H1 (cell line): Measurements from ENCODE around the gene WDR1.

ENCODE experiments used
- CREB1 ChIP-seq: IDR thresholded peaks from 2 replicates; pipeline ENCODE4 v1.6.1; 2012; ENCODE audit warnings: inconsistent platforms
- GABPA ChIP-seq: IDR thresholded peaks from 2 replicates; pipeline ENCODE4 v1.6.1; 2011; ENCODE audit warnings: mild to moderate bottlenecking, low read length, moderate library complexity, borderline replicate concordance; ENCODE audit not compliant: insufficient read depth
- JUN ChIP-seq: IDR thresholded peaks from 2 replicates; pipeline ENCODE4 v1.6.1; 2011; ENCODE audit warnings: low read depth, mild to moderate bottlenecking, improper control_type of control experiment, low read length
- KDM4A ChIP-seq: IDR thresholded peaks from one replicate; pipeline ENCODE4 v1.7.1; 2012; ENCODE audit warnings: low read depth, mild to moderate bottlenecking, moderate library complexity, low read length, inconsistent platforms; ENCODE audit not compliant: severe bottlenecking
- PHF8 ChIP-seq: fragments of 200-600 bp; sonication (generic); conservative IDR thresholded peaks from 2 replicates; pipeline ENCODE4 v1.7.1; 2012; ENCODE audit warnings: low read depth, mild to moderate bottlenecking, inconsistent platforms, low read length, moderate library complexity
- POLR2A ChIP-seq, 2 experiments: IDR thresholded peaks; 1 replicate in 1 of 2; 2 replicates in 1 of 2; pipeline ENCODE4 v1.6.1; 2011; ENCODE audit warnings: low read depth in 2 of 2, low read length in 2 of 2, mild to moderate bottlenecking in 2 of 2; ENCODE audit errors: control extremely low read depth in 1 of 2
- POLR2AphosphoS5 ChIP-seq: IDR thresholded peaks from 2 replicates; pipeline ENCODE4 v1.6.1; 2011; ENCODE audit warnings: low read depth, low read length
- RBBP5 ChIP-seq: IDR thresholded peaks from 2 replicates; pipeline ENCODE4 v1.7.1; 2012; ENCODE audit warnings: low read depth, mild to moderate bottlenecking, inconsistent platforms, low read length, moderate library complexity, borderline replicate concordance
- RFX5 ChIP-seq: IDR thresholded peaks from 2 replicates; pipeline ENCODE4 v1.6.1; 2011; ENCODE audit warnings: low read depth, low read length, improper control_type of control experiment, borderline replicate concordance
- TBP ChIP-seq: IDR thresholded peaks from 2 replicates; pipeline ENCODE4 v1.6.1; 2011; ENCODE audit warnings: low read depth, low read length, improper control_type of control experiment
- ZNF274 ChIP-seq: IDR thresholded peaks from 2 replicates; pipeline ENCODE4 v1.7.0; 2012; ENCODE audit warnings: low read length, borderline replicate concordance; ENCODE audit errors: extremely low read depth
- TF ChIP-seq, protein P1 (sequence below), 3 experiments: IDR thresholded peaks; 1 replicate in 2 of 3; 2 replicates in 1 of 3; pipeline versions ENCODE4 v1.5.1 to v1.6.1; 2011; ENCODE audit warnings: low read length in 3 of 3, mild to moderate bottlenecking in 3 of 3, inconsistent platforms in 2 of 3, low read depth in 1 of 3, moderate library complexity in 1 of 3; ENCODE audit not compliant: insufficient read depth in 1 of 3; ENCODE audit errors: control extremely low read depth in 1 of 3

DNA sequence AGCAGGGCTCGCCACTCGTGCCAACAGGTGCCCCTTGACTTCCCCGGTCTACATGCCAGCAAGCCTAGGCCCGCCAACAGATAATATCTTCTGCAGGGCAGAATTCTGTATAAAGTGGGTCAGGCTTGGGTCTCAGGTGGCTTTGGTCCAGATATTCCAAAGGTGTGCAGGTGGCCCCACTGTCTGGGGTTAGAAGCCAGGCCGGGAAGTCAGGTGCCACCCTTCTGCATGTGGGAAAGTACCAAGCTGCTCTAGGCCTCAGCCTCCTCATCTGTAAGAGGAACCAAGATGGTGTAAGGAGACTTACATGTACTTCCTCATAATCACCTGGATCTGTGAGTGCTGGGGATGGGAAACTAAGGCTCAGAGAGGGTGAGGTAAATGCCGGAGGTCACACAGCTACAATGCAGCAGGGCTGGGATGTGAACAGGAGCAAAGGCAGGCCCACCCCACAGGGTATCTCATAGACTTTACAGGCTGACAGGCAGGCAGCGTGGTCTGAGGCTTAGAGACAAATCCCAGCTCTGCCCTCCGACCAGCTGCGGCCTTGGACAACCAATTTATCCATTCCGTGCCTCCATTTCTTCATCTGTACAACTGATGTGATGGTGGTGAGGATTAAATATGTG is 35.9 kb downstream of the WDR1 start:
- TF ChIP-seq GABPA (no peak), KDM4A (no peak), POLR2AphosphoS5 (no peak), TBP (no peak), PHF8 (no peak), JUN (no peak), CREB1 (no peak), ZNF274 (no peak), RFX5 (no peak), POLR2A (IDR thresholded peaks at IDR 0.05; ENCODE audit: control extremely low read depth in 1 of 2, low read depth in 2 of 2, low read length in 2 of 2) (no peak), RBBP5 (no peak)
- TF ChIP-seq, protein P1, sequence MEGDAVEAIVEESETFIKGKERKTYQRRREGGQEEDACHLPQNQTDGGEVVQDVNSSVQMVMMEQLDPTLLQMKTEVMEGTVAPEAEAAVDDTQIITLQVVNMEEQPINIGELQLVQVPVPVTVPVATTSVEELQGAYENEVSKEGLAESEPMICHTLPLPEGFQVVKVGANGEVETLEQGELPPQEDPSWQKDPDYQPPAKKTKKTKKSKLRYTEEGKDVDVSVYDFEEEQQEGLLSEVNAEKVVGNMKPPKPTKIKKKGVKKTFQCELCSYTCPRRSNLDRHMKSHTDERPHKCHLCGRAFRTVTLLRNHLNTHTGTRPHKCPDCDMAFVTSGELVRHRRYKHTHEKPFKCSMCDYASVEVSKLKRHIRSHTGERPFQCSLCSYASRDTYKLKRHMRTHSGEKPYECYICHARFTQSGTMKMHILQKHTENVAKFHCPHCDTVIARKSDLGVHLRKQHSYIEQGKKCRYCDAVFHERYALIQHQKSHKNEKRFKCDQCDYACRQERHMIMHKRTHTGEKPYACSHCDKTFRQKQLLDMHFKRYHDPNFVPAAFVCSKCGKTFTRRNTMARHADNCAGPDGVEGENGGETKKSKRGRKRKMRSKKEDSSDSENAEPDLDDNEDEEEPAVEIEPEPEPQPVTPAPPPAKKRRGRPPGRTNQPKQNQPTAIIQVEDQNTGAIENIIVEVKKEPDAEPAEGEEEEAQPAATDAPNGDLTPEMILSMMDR (IDR thresholded peaks at IDR 0.05; ENCODE audit: control extremely low read depth in 1 of 3, insufficient read depth in 1 of 3, low read depth in 1 of 3, low read length in 3 of 3): no peak
